RWPE2 (cell line): ENCODE data around the gene PRSS33.

ENCODE experiments used
- ATAC-seq: fragments of 200-7000 bp; cut with Tn5 transposase; 3 replicates; pipeline ENCODE4 v1.9.1; 2021; ENCODE audit warnings: low read depth
- DNase-seq: peaks from one replicate; pipeline ENCODE4 v3.0.0-alpha.2; 2020; ENCODE audit warnings: low spot score
- H3K27ac ChIP-seq: fragments of 450-650 bp; 2 replicates; pipeline ENCODE4 v1.5.1; 2017; ENCODE audit warnings: mild to moderate bottlenecking; ENCODE audit not compliant: poor library complexity, severe bottlenecking
- H3K27me3 ChIP-seq: fragments of 250-450 bp; sonication (Bioruptor Pico); 2 replicates; pipeline ENCODE4 v1.5.1; 2021; ENCODE audit warnings: mild to moderate bottlenecking, moderate library complexity; ENCODE audit not compliant: insufficient read depth, poor library complexity, severe bottlenecking
- H3K36me3 ChIP-seq: fragments of 250-450 bp; sonication (Bioruptor Pico); 2 replicates; pipeline ENCODE4 v1.5.1; 2020; ENCODE audit warnings: low read depth, mild to moderate bottlenecking, moderate library complexity
- H3K4me1 ChIP-seq: fragments of 250-450 bp; sonication (Bioruptor Pico); 2 replicates; pipeline ENCODE4 v1.5.1; 2021; ENCODE audit warnings: mild to moderate bottlenecking, moderate library complexity; ENCODE audit not compliant: insufficient read depth, poor library complexity, severe bottlenecking
- H3K4me3 ChIP-seq: fragments of 250-450 bp; sonication (Bioruptor Pico); 2 replicates; pipeline ENCODE4 v1.5.1; 2021; ENCODE audit warnings: mild to moderate bottlenecking, moderate library complexity; ENCODE audit not compliant: severe bottlenecking
- H3K9me3 ChIP-seq: fragments of 250-450 bp; sonication (Bioruptor Pico); 2 replicates; pipeline ENCODE4 v1.5.1; 2021; ENCODE audit warnings: mild to moderate bottlenecking, moderate library complexity; ENCODE audit not compliant: severe bottlenecking
- CTCF ChIP-seq: fragments of 450-650 bp; IDR thresholded peaks from one replicate; pipeline ENCODE4 v1.5.1; 2017; ENCODE audit warnings: mild to moderate bottlenecking, moderate library complexity; ENCODE audit not compliant: poor library complexity, severe bottlenecking

Gene PRSS33

GRCh38 chr16:2745116-2745890 lies 42.1 kb downstream of the PRSS33 start:
- no peak for TF ChIP-seq CTCF
- Histone ChIP-seq H3K4me3 (no peak overlapping the region), H3K36me3 (no peaks in the 10 kb centered on the region), H3K4me1 (no peaks in the 10 kb centered on the region), H3K9me3 (no peaks in the 10 kb centered on the region), H3K27ac (no peak overlapping the region), H3K27me3 (no peaks in the 10 kb centered on the region)
- DNase-seq (no peak), ATAC-seq (no peak)

GRCh38 chr16:2744711-2745110 lies 42.6 kb downstream of the PRSS33 start:
- ATAC-seq (no peak), DNase-seq (no peak)
- Histone ChIP-seq H3K36me3 (no peaks in the 10 kb centered on the region), H3K9me3 (no peaks in the 10 kb centered on the region), H3K4me1 (no peaks in the 10 kb centered on the region), H3K27me3 (no peaks in the 10 kb centered on the region), H3K27ac (no peak overlapping the region), H3K4me3 (no peak overlapping the region)
- TF ChIP-seq CTCF, result no peak

GRCh38 chr16:2743007-2743810 lies 44.2 kb downstream of the PRSS33 start:
- no peak for ATAC-seq
- no peak for TF ChIP-seq CTCF
- H3K9me3 ChIP-seq, result no peaks in the 10 kb centered on the region
- H3K4me3 ChIP-seq, result no peak overlapping the region
- no peaks in the 10 kb centered on the region for H3K27me3 ChIP-seq
- no peaks in the 10 kb centered on the region for H3K4me1 ChIP-seq
- H3K36me3 ChIP-seq, result no peaks in the 10 kb centered on the region
- no peak for DNase-seq
- no peak overlapping the region for H3K27ac ChIP-seq

GRCh38 chr16:2742323-2743006 lies 44.9 kb downstream of the PRSS33 start:
- Histone ChIP-seq H3K27me3 (no peaks in the 10 kb centered on the region), H3K9me3 (no peaks in the 10 kb centered on the region), H3K4me1 (no peaks in the 10 kb centered on the region), H3K36me3 (no peaks in the 10 kb centered on the region), H3K4me3 (no peak overlapping the region), H3K27ac (no peak overlapping the region)
- no peak for ATAC-seq
- no peak for TF ChIP-seq CTCF
- DNase-seq, result no peak
